AG09319 (cell line): Measurements from ENCODE around the gene TMED10.

Experiments used
- DNase-seq: peaks from one replicate; pipeline ENCODE4 v3.0.0-alpha.2; 2010; ENCODE audit warnings: low read depth; ENCODE audit errors: extremely low read depth
- CTCF ChIP-seq: IDR thresholded peaks from 2 replicates; pipeline ENCODE4 v1.5.1; 2011; ENCODE audit warnings: low read depth, mild to moderate bottlenecking, inconsistent platforms, low read length, moderate library complexity

Gene TMED10

DNA sequence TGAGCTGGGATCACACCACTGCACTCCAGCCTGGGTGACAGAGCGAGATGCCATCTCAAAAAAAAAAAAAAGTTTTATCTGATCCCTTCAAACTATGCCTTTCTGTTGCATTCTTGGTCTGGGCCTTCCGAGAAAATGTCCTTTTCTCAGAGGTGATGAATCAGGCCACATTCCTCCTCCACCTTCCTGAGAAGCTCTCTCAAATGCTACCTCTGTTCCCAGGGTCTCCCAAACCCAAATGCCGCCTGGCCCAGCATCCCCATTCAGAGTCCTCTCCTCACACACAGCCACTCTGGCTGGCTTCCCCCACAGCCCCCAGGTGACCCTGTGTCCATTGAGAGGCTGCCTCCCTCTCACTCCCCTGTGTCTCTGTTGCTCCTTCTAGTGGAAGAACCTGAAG is 19.7 kb upstream of the TMED10 start:
- no peak for TF ChIP-seq CTCF
- DNase-seq, result no peak

DNA sequence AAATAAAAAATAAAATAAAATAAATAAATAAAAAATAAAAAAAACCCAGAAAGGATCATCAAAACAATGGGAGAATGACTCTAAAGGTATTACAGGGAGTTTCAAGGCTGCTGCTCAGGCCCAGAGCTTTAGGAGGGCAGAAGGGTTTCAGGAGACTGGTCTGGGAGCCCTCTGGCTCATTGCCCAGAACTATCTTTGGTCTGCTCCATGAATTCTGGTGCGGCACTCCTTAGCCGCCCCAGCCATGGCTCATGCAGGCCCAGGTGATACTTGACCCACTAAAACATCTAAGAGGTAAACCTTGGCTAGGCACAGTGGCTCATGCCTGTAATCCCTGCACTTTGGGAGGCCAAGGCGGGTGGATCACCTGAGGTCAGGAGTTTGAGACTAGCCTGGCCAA is 14.7 kb upstream of the TMED10 start:
- no peak for DNase-seq
- no peak for TF ChIP-seq CTCF

GRCh38 chr14:75190023-75190422 is 13.6 kb upstream of the TMED10 start:
- TF ChIP-seq CTCF, result no peak
- no peak for DNase-seq

DNA sequence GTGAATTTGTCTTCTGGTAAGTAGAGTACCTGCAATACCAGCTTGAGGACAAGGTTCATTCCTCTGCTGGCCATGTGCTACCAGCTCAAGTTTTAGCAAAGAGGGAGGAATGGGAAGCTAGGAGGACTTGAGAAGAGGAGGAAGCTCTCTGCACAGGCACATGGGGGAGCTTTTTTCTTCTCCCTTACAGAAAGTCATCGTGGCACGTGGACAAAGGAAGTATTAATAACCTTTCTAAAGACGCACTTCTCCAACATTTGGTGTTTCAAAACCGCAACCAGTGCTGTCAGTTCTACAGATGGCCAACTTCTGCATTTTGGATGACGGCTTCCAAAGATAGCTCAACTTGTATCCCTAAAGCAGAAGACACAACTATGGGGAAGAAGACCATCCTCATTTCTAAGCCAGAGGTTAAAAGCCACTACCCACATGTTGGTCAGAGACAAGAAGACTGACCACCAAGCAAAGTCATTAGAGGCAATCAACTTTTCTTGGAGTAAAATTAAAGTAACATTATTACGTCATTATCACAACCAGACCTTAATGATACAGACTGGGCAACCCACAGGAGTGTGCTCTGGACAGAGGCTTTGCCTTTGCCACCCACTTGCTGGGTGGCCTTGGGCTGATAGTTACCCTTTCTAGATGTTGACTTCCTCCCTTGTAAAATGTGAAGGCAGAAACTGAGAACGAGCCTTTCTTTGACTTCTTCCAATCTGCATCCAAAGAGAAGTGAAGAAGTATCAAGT is 12.3 kb upstream of the TMED10 start:
- no peak for DNase-seq
- no peak for TF ChIP-seq CTCF

GRCh38 chr14:75188086-75188485 is 11.7 kb upstream of the TMED10 start:
- no peak for TF ChIP-seq CTCF

DNA sequence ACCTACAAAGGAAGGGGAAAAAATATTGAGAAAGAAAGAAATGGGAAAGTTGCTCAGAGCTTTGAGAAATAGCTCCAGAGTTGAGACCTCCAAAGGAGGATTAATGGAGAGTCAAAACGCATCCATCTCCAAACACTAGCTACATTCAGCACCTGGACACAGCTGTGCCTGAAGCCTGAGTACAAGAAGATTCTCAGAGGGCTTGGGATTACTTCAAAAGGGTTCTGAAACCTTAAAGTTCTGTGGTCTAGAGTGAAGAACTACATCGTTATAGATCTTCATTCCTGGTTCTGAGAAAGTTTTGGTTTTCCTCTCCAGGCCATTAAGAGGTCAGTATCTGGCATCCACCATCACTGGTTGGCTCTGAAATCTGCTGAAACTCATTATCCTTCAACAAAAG is 10.5 kb upstream of the TMED10 start:
- TF ChIP-seq CTCF, result no peak
- DNase-seq, result no peak

More at GRCh38 chr14:75188086-75188485, 11.7 kb upstream of the TMED10 start:
- DNase-seq, result no peak

GRCh38 chr14:75185251-75186040 is 9.0 kb upstream of the TMED10 start:
- no peak for DNase-seq
- no peak for TF ChIP-seq CTCF
